SK-N-SH (cell line): ENCODE results near the gene RNF227. TPM values are rescaled to one million over a fixed set of nuclear protein-coding genes. Genes with fewer than 3 reads are reported as not detected.

Experiments
- CTCF ChIA-PET: fragments of 300-600, 350-600 bp; formaldehyde crosslinking; extraction: SDS; loops from one replicate; lab custom pipeline; 2021; lab: Yijun Ruan, JAX
- POLR2A ChIA-PET: fragments of 350-600 bp; sonication (Branson Sonifier 250); formaldehyde crosslinking; extraction: SDS; loops from one replicate; lab custom pipeline; 2020; ENCODE audit warnings: antibody characterized with exemption, inconsistent platforms; lab: Yijun Ruan, JAX
- DNase-seq: peaks from one replicate; pipeline ENCODE4 v3.0.0; 2012
- H2AFZ ChIP-seq: fragments of 200-600 bp; sonication (generic); 2 replicates; pipeline ENCODE4 v1.8.1; 2016; ENCODE audit warnings: antibody characterized with exemption, mild to moderate bottlenecking, low read depth
- H3F3A ChIP-seq: fragments of 200-600 bp; sonication (generic); replicated peaks from 2 replicates; pipeline ENCODE3; 2016; ENCODE audit warnings: antibody characterized with exemption, mild to moderate bottlenecking; ENCODE audit not compliant: insufficient read depth
- H3K27ac ChIP-seq, 2 experiments: fragments of 200-500 bp in 1 of 2; fragments of 200-600 bp in 1 of 2; sonication (Bioruptor generic) in 1 of 2; sonication (generic), shearing (Covaris generic) in 1 of 2; 2 replicates each; pipeline versions ENCODE4 v1.5.1 to v1.6.1; 2014 to 2016; ENCODE audit warnings: low read depth in 2 of 2, inconsistent platforms in 1 of 2, low read length in 1 of 2, mild to moderate bottlenecking in 1 of 2, mixed read lengths in 1 of 2
- H3K27me3 ChIP-seq: fragments of 200-600 bp; sonication (generic), shearing (Covaris generic); 2 replicates; pipeline ENCODE4 v1.6.1; 2016; ENCODE audit warnings: mixed run types; ENCODE audit not compliant: insufficient read depth
- H3K36me3 ChIP-seq, 2 experiments: fragments of 200-500 bp in 1 of 2; fragments of 200-600 bp in 1 of 2; sonication (Bioruptor generic) in 1 of 2; sonication (generic) in 1 of 2; replicated peaks in 1 of 2; 2 replicates each; pipeline versions ENCODE3 to v1.5.1; 2014 to 2016; ENCODE audit warnings: low read length in 1 of 2, mild to moderate bottlenecking in 1 of 2; ENCODE audit not compliant: insufficient read depth in 2 of 2, control insufficient read depth in 1 of 2
- H3K4me1 ChIP-seq, 2 experiments: fragments of 200-500 bp in 1 of 2; fragments of 200-600 bp in 1 of 2; sonication (Bioruptor generic) in 1 of 2; sonication (generic), shearing (Covaris generic) in 1 of 2; 2 replicates each; pipeline versions ENCODE4 v1.5.1 to v1.6.1; 2014 to 2016; ENCODE audit warnings: low read depth in 1 of 2, low read length in 1 of 2, mixed run types in 1 of 2; ENCODE audit not compliant: insufficient read depth in 2 of 2, control insufficient read depth in 1 of 2
- H3K4me2 ChIP-seq: fragments of 200-600 bp; sonication (generic), shearing (Covaris generic); 2 replicates; pipeline ENCODE4 v1.6.1; 2017; ENCODE audit warnings: mixed run types
- H3K4me3 ChIP-seq, 2 experiments: fragments of 200-500 bp in 1 of 2; fragments of 200-600 bp in 1 of 2; sonication (Bioruptor generic) in 1 of 2; sonication (generic), shearing (Covaris generic) in 1 of 2; 2 replicates each; pipeline versions ENCODE4 v1.5.1 to v1.8.1; 2014 to 2016; ENCODE audit warnings: low read depth in 2 of 2, inconsistent platforms in 1 of 2, low read length in 1 of 2, mild to moderate bottlenecking in 1 of 2, mixed read lengths in 1 of 2, moderate library complexity in 1 of 2
- H3K79me2 ChIP-seq: fragments of 200-600 bp; sonication (generic); 2 replicates; pipeline ENCODE4 v1.8.1; 2017; ENCODE audit warnings: mild to moderate bottlenecking; ENCODE audit not compliant: insufficient read depth
- H3K9ac ChIP-seq: fragments of 200-600 bp; sonication (generic); 2 replicates; pipeline ENCODE4 v1.6.1; 2017; ENCODE audit warnings: mixed run types
- H3K9me2 ChIP-seq: fragments of 200-600 bp; sonication (generic); 2 replicates; pipeline ENCODE4 v1.6.1; 2017; ENCODE audit warnings: mixed run types
- H3K9me3 ChIP-seq: fragments of 200-600 bp; sonication (generic); 2 replicates; pipeline ENCODE4 v1.6.1; 2017; ENCODE audit warnings: mixed run types, mild to moderate bottlenecking, moderate library complexity
- H4K20me1 ChIP-seq: fragments of 200-600 bp; sonication (generic); 2 replicates; pipeline ENCODE4 v1.6.1; 2017; ENCODE audit warnings: mild to moderate bottlenecking, mixed run types; ENCODE audit not compliant: insufficient read depth
- CHD2 ChIP-seq: fragments of 150-350 bp; IDR thresholded peaks from 2 replicates; pipeline ENCODE4 v1.6.1; 2018; ENCODE audit warnings: low read length; ENCODE audit not compliant: partially characterized antibody
- EZH2phosphoT487 ChIP-seq: fragments of 200-600 bp; sonication (generic); IDR thresholded peaks from 2 replicates; pipeline ENCODE4 v1.6.1; 2017; ENCODE audit warnings: low read depth, mixed run types, mild to moderate bottlenecking, antibody characterized with exemption, moderate library complexity, borderline replicate concordance
- FOXJ3 ChIP-seq: sonication (generic); formaldehyde crosslinking; IDR thresholded peaks from 2 replicates; pipeline ENCODE4 v1.5.1; 2020; ENCODE audit warnings: mild to moderate bottlenecking, missing genetic modification reagents
- FOXM1 ChIP-seq: IDR thresholded peaks from 2 replicates; pipeline ENCODE4 v1.4.0; 2012; ENCODE audit warnings: low read depth, mild to moderate bottlenecking
- GABPA ChIP-seq: IDR thresholded peaks from 2 replicates; pipeline ENCODE4 v1.4.0; 2012; ENCODE audit warnings: low read depth, mild to moderate bottlenecking
- MXI1 ChIP-seq: IDR thresholded peaks from 2 replicates; pipeline ENCODE4 v1.6.1; 2012; ENCODE audit warnings: mild to moderate bottlenecking, low read depth, low read length, improper control_type of control experiment
- NFIC ChIP-seq: IDR thresholded peaks from 2 replicates; pipeline ENCODE4 v1.4.0; 2012; ENCODE audit warnings: borderline replicate concordance
- POLR2AphosphoS5 ChIP-seq: IDR thresholded peaks from 2 replicates; pipeline ENCODE4 v1.6.1; 2012; ENCODE audit warnings: low read depth, low read length
- SIN3A ChIP-seq: IDR thresholded peaks from 2 replicates; pipeline ENCODE4 v1.6.1; 2012; ENCODE audit warnings: low read depth, mild to moderate bottlenecking, low read length, moderate library complexity, borderline replicate concordance
- SMC3 ChIP-seq: IDR thresholded peaks from 2 replicates; pipeline ENCODE4 v1.6.1; 2012; ENCODE audit warnings: low read depth, low read length, improper control_type of control experiment
- TEAD4 ChIP-seq: IDR thresholded peaks from 2 replicates; pipeline ENCODE4 v1.4.0; 2012; ENCODE audit warnings: mild to moderate bottlenecking, borderline replicate concordance; ENCODE audit not compliant: insufficient read depth
- USF1 ChIP-seq: IDR thresholded peaks from 2 replicates; pipeline ENCODE4 v1.4.0; 2012; ENCODE audit warnings: low read depth, borderline replicate concordance
- YY1 ChIP-seq: IDR thresholded peaks from 2 replicates; pipeline ENCODE4 v1.4.0; 2012; ENCODE audit warnings: low read depth, mild to moderate bottlenecking
- WGBS: methylation state at CpG from one replicate; pipeline ENCODE4 v1.1.6; 2017; ENCODE audit warnings: low lambda C conversion rate; 5-methylcytosine and 5-hydroxymethylcytosine counted together
- polyA plus RNA-seq, 3 experiments: library from polyadenylated mRNA; depleted of rRNA; stranded (reverse); fragments of >200 nt; gene quantifications; 2 replicates each; pipeline ENCODE4 v1.2.3, GENCODE V29; 2012
- TF ChIP-seq, protein P1 (sequence below): fragments of 150-350 bp; IDR thresholded peaks from 2 replicates; pipeline ENCODE4 v1.6.1; 2017; ENCODE audit warnings: antibody characterized with exemption, low read length, low read depth, borderline replicate concordance
- TF ChIP-seq, protein P2 (sequence below): fragments of 200-600 bp; sonication (generic); IDR thresholded peaks from 2 replicates; pipeline ENCODE4 v1.6.1; 2017; ENCODE audit warnings: antibody characterized with exemption, mild to moderate bottlenecking, moderate library complexity

The RNF227 gene
- polyA plus RNA-seq, 1 of the 3 experiments (the other 2 are of a cell fraction), result 7.4 TPM

DNA sequence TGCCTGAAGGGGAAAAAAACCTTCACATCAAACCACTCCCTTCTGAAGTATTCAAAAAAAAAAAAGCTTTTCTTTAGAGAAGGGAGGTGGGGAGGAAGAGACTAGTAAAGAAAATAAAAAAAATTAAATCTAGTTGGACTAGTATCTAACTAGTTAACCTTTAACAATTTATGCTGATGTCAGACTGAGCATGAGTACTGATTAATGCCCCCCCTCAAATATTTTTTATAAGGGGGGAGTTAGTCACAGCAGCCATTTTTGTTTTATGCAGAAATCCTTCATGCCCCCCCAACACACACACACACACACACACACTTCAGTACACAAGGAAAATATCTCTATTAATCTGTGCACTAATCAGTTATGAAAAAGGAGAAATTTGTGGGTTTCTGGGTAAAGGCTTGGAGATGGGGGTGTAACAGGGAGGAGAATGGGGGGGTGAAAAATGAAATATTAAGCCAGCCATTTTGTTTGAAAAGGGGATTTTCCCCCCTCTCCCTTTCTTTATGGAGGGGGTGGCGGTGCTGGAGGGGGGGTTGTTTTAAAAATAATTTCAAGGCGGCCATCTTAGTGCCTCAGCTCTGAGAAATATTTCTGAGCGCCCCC is 32.2 kb downstream of the RNF227 start (continued):
- 0 out of 2 replicates have a peak, but pooled peaks have one; percentile 21 for TF ChIP-seq POLR2AphosphoS5
- TF ChIP-seq TEAD4, result no peak

GRCh38 chr17:7882629-7883028 is 33.5 kb downstream of the RNF227 start:
- 63% methylated on average over 3 of the region's 3 CpGs for whole genome bisulfite sequencing
- peak overlapping the region; percentile 69 to 100; a peak in 3 of 4 replicates for H3K27ac ChIP-seq
- DNase-seq, result no peak
- no peaks in the 10 kb centered on the region for H3K9me3 ChIP-seq
- TF ChIP-seq CHD2 (no peak), YY1 (no peak), MXI1 (no peak), FOXJ3 (CRISPR knock-in tag) (no peak), NFIC (no peak), FOXM1 (no peak), SMC3 (no peak)
- TF ChIP-seq, protein P1, sequence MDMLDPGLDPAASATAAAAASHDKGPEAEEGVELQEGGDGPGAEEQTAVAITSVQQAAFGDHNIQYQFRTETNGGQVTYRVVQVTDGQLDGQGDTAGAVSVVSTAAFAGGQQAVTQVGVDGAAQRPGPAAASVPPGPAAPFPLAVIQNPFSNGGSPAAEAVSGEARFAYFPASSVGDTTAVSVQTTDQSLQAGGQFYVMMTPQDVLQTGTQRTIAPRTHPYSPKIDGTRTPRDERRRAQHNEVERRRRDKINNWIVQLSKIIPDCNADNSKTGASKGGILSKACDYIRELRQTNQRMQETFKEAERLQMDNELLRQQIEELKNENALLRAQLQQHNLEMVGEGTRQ, result no peak
- H3K4me2 ChIP-seq, result peak overlapping the region; percentile 66
- H3K9me2 ChIP-seq, result no peaks in the 10 kb centered on the region
- H3K9ac ChIP-seq, result no peak overlapping the region
- no peak overlapping the region for H2AFZ ChIP-seq
- H4K20me1 ChIP-seq, result no peaks in the 10 kb centered on the region
- H3K4me3 ChIP-seq, result 0 out of 4 replicates have a peak overlapping the region, but pooled peaks of 1 of the 2 experiments have one; percentile 1
- ChIA-PET CTCF (interaction anchor here (0.7 to 2.6 kb wide), 5 partner anchors 15 to 175 kb away, joined by 3 to 9 read pairs (median 4); no protein-coding TSS in a partner anchor), POLR2A (no interaction called here)
- H3K79me2 ChIP-seq, result peaks cover 16% of the 10 kb centered on the region
- H3K36me3 ChIP-seq, result peaks cover 19 to 31% of the 10 kb centered on the region in 2 experiments
- peaks cover 13 to 54% of the 10 kb centered on the region in 2 experiments for H3K4me1 ChIP-seq
- peaks cover 32% of the 10 kb centered on the region for H3F3A ChIP-seq
- no peaks in the 10 kb centered on the region for H3K27me3 ChIP-seq

DNA sequence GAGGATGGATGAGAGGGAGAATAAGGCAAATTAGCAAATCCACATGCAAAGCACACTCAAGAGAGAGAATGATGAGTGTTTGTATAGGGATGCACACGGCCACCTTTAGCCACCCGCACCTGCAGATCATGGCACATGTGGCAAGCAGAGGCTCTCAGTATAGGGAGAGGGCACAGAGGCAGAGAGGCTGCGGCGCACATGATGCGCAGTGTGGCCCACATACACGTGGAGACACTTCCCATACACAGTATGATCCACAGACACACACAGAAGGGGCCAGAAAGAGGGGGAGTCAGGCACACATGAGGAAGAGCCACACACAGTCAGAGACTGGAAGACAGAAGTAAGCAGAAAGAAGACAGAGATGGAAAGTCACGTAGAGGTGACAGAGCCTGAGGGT is 34.0 kb downstream of the RNF227 start:
- H2AFZ ChIP-seq, result no peak overlapping the region
- no peak overlapping the region for H3K9ac ChIP-seq
- no peaks in the 10 kb centered on the region for H3K9me3 ChIP-seq
- H3K27ac ChIP-seq, result peak overlapping the region; percentile 69 to 100; a peak in 3 of 4 replicates
- peaks cover 22 to 37% of the 10 kb centered on the region in 2 experiments for H3K36me3 ChIP-seq
- H3K4me1 ChIP-seq, result peaks cover 13 to 53% of the 10 kb centered on the region in 2 experiments
- TF ChIP-seq NFIC (no peak), USF1 (no peak), SIN3A (no peak), EZH2phosphoT487 (no peak), MXI1 (peak; percentile 72; the same call in 1 of the 2 replicates), GABPA (no peak)
- TF ChIP-seq, protein P2, sequence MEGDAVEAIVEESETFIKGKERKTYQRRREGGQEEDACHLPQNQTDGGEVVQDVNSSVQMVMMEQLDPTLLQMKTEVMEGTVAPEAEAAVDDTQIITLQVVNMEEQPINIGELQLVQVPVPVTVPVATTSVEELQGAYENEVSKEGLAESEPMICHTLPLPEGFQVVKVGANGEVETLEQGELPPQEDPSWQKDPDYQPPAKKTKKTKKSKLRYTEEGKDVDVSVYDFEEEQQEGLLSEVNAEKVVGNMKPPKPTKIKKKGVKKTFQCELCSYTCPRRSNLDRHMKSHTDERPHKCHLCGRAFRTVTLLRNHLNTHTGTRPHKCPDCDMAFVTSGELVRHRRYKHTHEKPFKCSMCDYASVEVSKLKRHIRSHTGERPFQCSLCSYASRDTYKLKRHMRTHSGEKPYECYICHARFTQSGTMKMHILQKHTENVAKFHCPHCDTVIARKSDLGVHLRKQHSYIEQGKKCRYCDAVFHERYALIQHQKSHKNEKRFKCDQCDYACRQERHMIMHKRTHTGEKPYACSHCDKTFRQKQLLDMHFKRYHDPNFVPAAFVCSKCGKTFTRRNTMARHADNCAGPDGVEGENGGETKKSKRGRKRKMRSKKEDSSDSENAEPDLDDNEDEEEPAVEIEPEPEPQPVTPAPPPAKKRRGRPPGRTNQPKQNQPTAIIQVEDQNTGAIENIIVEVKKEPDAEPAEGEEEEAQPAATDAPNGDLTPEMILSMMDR, result no peak
- peak overlapping the region; percentile 66 for H3K4me2 ChIP-seq
- 54% methylated on average over 7 of the region's 7 CpGs for WGBS
- POLR2A ChIA-PET, result no interaction called here
- H3K27me3 ChIP-seq, result no peaks in the 10 kb centered on the region
- peak overlapping the region; percentile 1 to 2; a peak in 1 of 4 replicates for H3K4me3 ChIP-seq
- no peak for DNase-seq
- no peaks in the 10 kb centered on the region for H3K9me2 ChIP-seq
- peaks cover 16% of the 10 kb centered on the region for H3K79me2 ChIP-seq
- H3F3A ChIP-seq, result peaks cover 30% of the 10 kb centered on the region
- no peaks in the 10 kb centered on the region for H4K20me1 ChIP-seq
- CTCF ChIA-PET, result interaction anchor here (1.0 to 2.6 kb wide), 4 partner anchors 16 to 45 kb away, joined by 3 to 9 read pairs (median 6); no protein-coding TSS in a partner anchor
